Fibroblast of lung (primary cell): ENCODE results near the gene NTF4. TPM values are rescaled to one million over a fixed set of nuclear protein-coding genes. Genes with fewer than 3 reads are reported as not detected.
"Not testable (repeated sequence)": the region's sequence is repeated elsewhere in the genome, so short reads cannot be mapped to it uniquely, and the experiment has no call there.

Experiments used
- DNase-seq, 2 donors: peaks; one replicate each; pipeline versions ENCODE4 v3.0.0 to v3.0.0-alpha.2; 2010; ENCODE audit warnings: low read depth in 2 of 2
- H2AFZ ChIP-seq: 2 replicates; pipeline ENCODE4 v1.5.1; 2012; ENCODE audit warnings: low read length, control low read depth, inconsistent platforms
- H3K27ac ChIP-seq: 2 replicates; pipeline ENCODE4 v1.5.1; 2011; ENCODE audit warnings: low read length, control low read depth; ENCODE audit not compliant: insufficient read depth
- H3K27me3 ChIP-seq: 2 replicates; pipeline ENCODE4 v1.5.1; 2011; ENCODE audit warnings: mild to moderate bottlenecking, low read length; ENCODE audit not compliant: control insufficient read depth, insufficient read depth
- H3K36me3 ChIP-seq: 2 replicates; pipeline ENCODE4 v1.5.1; 2011; ENCODE audit warnings: low read length; ENCODE audit not compliant: control insufficient read depth, insufficient read depth
- H3K4me1 ChIP-seq: 2 replicates; pipeline ENCODE4 v1.5.1; 2011; ENCODE audit warnings: low read length; ENCODE audit not compliant: control insufficient read depth, insufficient read depth; ENCODE audit errors: extremely low read depth
- H3K4me2 ChIP-seq: 2 replicates; pipeline ENCODE4 v1.5.1; 2011; ENCODE audit warnings: low read length, control low read depth; ENCODE audit not compliant: insufficient read depth; ENCODE audit errors: extremely low read depth
- H3K4me3 ChIP-seq, 4 experiments: fragments of 200-600 bp in 1 of 4; sonication (generic) in 1 of 4; replicated peaks in 1 of 4; 2 replicates each; pipeline ENCODE4 v1.5.1; 2011 to 2016; ENCODE audit warnings: low read length in 4 of 4, low read depth in 3 of 4, mild to moderate bottlenecking in 3 of 4, control low read depth in 2 of 4, inconsistent platforms in 1 of 4, mixed read lengths in 1 of 4; ENCODE audit not compliant: insufficient read depth in 1 of 4; ENCODE audit errors: control extremely low read depth in 1 of 4
- H3K79me2 ChIP-seq: 2 replicates; pipeline ENCODE4 v1.5.1; 2012; ENCODE audit warnings: mild to moderate bottlenecking, low read length, inconsistent platforms; ENCODE audit not compliant: control insufficient read depth, insufficient read depth
- H3K9ac ChIP-seq: 2 replicates; pipeline ENCODE4 v1.5.1; 2011; ENCODE audit warnings: mild to moderate bottlenecking, low read length, control low read depth; ENCODE audit not compliant: insufficient read depth
- H3K9me3 ChIP-seq: 2 replicates; pipeline ENCODE4 v1.5.1; 2012; ENCODE audit warnings: low read depth, low read length; ENCODE audit not compliant: control insufficient read depth, insufficient read depth
- H4K20me1 ChIP-seq: 2 replicates; pipeline ENCODE4 v1.5.1; 2011; ENCODE audit warnings: low read length; ENCODE audit not compliant: control insufficient read depth, insufficient read depth; ENCODE audit errors: extremely low read depth
- CTCF ChIP-seq, 2 donors: IDR thresholded peaks in 1 of 2; conservative IDR thresholded peaks in 1 of 2; 1 replicate in 1 of 2; 2 replicates in 1 of 2; pipeline ENCODE4 v1.5.1; 2011 to 2012; ENCODE audit warnings: low read length in 2 of 2, control low read depth in 1 of 2, inconsistent platforms in 1 of 2, low read depth in 1 of 2, mild to moderate bottlenecking in 1 of 2
- EZH2 ChIP-seq: IDR thresholded peaks from 2 replicates; pipeline ENCODE4 v1.5.1; 2012; ENCODE audit warnings: low read length, control low read depth, mild to moderate bottlenecking; ENCODE audit errors: missing control alignments
- polyA plus RNA-seq, 2 donors: library from polyadenylated mRNA; depleted of rRNA in 1 of 2; stranded (reverse) in 1 of 2; unstranded in 1 of 2; fragments of >200 nt; gene quantifications; 2 replicates each; pipeline ENCODE4 v1.2.1, GENCODE V29; 2011 to 2012; ENCODE audit warnings: missing spikeins in 1 of 2
- total RNA-seq: library from RNA; depleted of rRNA; stranded (reverse); fragments of >200 nt; gene quantifications from 2 replicates; pipeline ENCODE4 v1.2.1, GENCODE V29; 2014

Gene NTF4
- total and polyA plus RNA-seq, 2 donors (not counting 1 experiment from before 2014, with no cell fraction given) = not detected

- peak; percentile 52 to 56 for TF ChIP-seq CTCF (conservative IDR thresholded peaks at IDR 0.05 in 1 of 2, IDR thresholded peaks at IDR 0.05 in 1 of 2; ENCODE audit: low read depth in 1 of 2, low read length in 2 of 2)
- H3K27ac ChIP-seq, H3K79me2 ChIP-seq, H3K9me3 ChIP-seq, H3K4me2 ChIP-seq, H3K4me3 ChIP-seq, H3K9ac ChIP-seq, H3K4me1 ChIP-seq, H2AFZ ChIP-seq, H3K36me3 ChIP-seq, H4K20me1 ChIP-seq: not testable (repeated sequence)
- DNase-seq = peak; percentile 61 to 66
- peaks cover 22% of the 10 kb centered on the region for H3K27me3 ChIP-seq
Observed at GRCh38 chr19:49074869-49075268, 10.3 kb upstream of the NTF4 start.

GRCh38 chr19:49073514-49074378 lies 9.1 kb upstream of the NTF4 start:
- Histone ChIP-seq H3K4me1 (no peaks in the 10 kb centered on the region), H3K27me3 (peaks cover 25% of the 10 kb centered on the region), H3K9me3 (no peaks in the 10 kb centered on the region), H3K4me2 (no peak overlapping the region), H4K20me1 (no peaks in the 10 kb centered on the region), H3K9ac (no peak overlapping the region), H3K4me3 (no peak overlapping the region), H3K79me2 (no peaks in the 10 kb centered on the region), H3K36me3 (no peaks in the 10 kb centered on the region), H2AFZ (no peak overlapping the region), H3K27ac (no peak overlapping the region)
- TF ChIP-seq EZH2 (no peak), CTCF (conservative IDR thresholded peaks at IDR 0.05 in 1 of 2, IDR thresholded peaks at IDR 0.05 in 1 of 2; ENCODE audit: low read depth in 1 of 2, low read length in 2 of 2) (peak; percentile 19 to 27)
- no peak for DNase-seq

- no peak for DNase-seq
- Histone ChIP-seq H3K9me3 (no peaks in the 10 kb centered on the region), H3K79me2 (no peaks in the 10 kb centered on the region), H3K4me3 (no peak overlapping the region), H3K36me3 (no peaks in the 10 kb centered on the region), H3K9ac (no peak overlapping the region), H3K4me1 (no peaks in the 10 kb centered on the region), H3K4me2 (no peak overlapping the region), H2AFZ (no peak overlapping the region), H3K27me3 (peaks cover 34% of the 10 kb centered on the region), H4K20me1 (no peaks in the 10 kb centered on the region), H3K27ac (no peak overlapping the region)
- TF ChIP-seq CTCF (conservative IDR thresholded peaks at IDR 0.05 in 1 of 2, IDR thresholded peaks at IDR 0.05 in 1 of 2; ENCODE audit: low read depth in 1 of 2, low read length in 2 of 2) (no peak), EZH2 (peak; percentile 95)
Observed at GRCh38 chr19:49071860-49072547, 7.4 kb upstream of the NTF4 start.
